ENCODE results near the gene SUPT6H. TPM values are rescaled to one million over a fixed set of nuclear protein-coding genes. Genes with fewer than 3 reads are reported as not detected.

SUPT6H gene
- total and polyA plus RNA-seq, 9 of the 15 experiments (the other 6 are each of a cell fraction or from before 2014, with no cell fraction given) = 1.7 to 77.7 (median 49.2) TPM

GRCh38 chr17:28710861-28711722 lies 49.1 kb downstream of the SUPT6H start (continued):
- TF ChIP-seq, protein P1, sequence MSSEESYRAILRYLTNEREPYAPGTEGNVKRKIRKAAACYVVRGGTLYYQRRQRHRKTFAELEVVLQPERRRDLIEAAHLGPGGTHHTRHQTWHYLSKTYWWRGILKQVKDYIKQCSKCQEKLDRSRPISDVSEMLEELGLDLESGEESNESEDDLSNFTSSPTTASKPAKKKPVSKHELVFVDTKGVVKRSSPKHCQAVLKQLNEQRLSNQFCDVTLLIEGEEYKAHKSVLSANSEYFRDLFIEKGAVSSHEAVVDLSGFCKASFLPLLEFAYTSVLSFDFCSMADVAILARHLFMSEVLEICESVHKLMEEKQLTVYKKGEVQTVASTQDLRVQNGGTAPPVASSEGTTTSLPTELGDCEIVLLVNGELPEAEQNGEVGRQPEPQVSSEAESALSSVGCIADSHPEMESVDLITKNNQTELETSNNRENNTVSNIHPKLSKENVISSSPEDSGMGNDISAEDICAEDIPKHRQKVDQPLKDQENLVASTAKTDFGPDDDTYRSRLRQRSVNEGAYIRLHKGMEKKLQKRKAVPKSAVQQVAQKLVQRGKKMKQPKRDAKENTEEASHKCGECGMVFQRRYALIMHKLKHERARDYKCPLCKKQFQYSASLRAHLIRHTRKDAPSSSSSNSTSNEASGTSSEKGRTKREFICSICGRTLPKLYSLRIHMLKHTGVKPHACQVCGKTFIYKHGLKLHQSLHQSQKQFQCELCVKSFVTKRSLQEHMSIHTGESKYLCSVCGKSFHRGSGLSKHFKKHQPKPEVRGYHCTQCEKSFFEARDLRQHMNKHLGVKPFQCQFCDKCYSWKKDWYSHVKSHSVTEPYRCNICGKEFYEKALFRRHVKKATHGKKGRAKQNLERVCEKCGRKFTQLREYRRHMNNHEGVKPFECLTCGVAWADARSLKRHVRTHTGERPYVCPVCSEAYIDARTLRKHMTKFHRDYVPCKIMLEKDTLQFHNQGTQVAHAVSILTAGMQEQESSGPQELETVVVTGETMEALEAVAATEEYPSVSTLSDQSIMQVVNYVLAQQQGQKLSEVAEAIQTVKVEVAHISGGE (CRISPR knock-in tag; IDR thresholded peaks at IDR 0.05) = no peak
- no peak for TF ChIP-seq ZFPM2 (CRISPR knock-in tag; IDR thresholded peaks at IDR 0.05)
- TF ChIP-seq ATF7 (IDR thresholded peaks at IDR 0.05) = peak; percentile 73; the same call in 1 of the 2 replicates
- TF ChIP-seq NCOA4 (IDR thresholded peaks at IDR 0.05; ENCODE audit: partially characterized antibody) = no peak
- TF ChIP-seq, protein P2, sequence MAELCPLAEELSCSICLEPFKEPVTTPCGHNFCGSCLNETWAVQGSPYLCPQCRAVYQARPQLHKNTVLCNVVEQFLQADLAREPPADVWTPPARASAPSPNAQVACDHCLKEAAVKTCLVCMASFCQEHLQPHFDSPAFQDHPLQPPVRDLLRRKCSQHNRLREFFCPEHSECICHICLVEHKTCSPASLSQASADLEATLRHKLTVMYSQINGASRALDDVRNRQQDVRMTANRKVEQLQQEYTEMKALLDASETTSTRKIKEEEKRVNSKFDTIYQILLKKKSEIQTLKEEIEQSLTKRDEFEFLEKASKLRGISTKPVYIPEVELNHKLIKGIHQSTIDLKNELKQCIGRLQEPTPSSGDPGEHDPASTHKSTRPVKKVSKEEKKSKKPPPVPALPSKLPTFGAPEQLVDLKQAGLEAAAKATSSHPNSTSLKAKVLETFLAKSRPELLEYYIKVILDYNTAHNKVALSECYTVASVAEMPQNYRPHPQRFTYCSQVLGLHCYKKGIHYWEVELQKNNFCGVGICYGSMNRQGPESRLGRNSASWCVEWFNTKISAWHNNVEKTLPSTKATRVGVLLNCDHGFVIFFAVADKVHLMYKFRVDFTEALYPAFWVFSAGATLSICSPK (IDR thresholded peaks at IDR 0.05; ENCODE audit: borderline replicate concordance) = no peak
- TF ChIP-seq, protein P3, sequence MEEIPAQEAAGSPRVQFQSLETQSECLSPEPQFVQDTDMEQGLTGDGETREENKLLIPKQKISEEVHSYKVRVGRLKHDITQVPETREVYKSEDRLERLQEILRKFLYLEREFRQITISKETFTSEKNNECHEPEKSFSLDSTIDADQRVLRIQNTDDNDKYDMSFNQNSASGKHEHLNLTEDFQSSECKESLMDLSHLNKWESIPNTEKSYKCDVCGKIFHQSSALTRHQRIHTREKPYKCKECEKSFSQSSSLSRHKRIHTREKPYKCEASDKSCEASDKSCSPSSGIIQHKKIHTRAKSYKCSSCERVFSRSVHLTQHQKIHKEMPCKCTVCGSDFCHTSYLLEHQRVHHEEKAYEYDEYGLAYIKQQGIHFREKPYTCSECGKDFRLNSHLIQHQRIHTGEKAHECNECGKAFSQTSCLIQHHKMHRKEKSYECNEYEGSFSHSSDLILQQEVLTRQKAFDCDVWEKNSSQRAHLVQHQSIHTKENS (CRISPR knock-in tag; IDR thresholded peaks at IDR 0.05) = no peak
- TF ChIP-seq NR2C2 (CRISPR knock-in tag; IDR thresholded peaks at IDR 0.05) = no peak
- no peak; the same call in 1 of the 2 replicates for TF ChIP-seq NR2C2 (tag; IDR thresholded peaks at IDR 0.05)
- no peak for TF ChIP-seq ZNF184 (CRISPR knock-in tag; IDR thresholded peaks at IDR 0.05)
- TF ChIP-seq, protein P4, sequence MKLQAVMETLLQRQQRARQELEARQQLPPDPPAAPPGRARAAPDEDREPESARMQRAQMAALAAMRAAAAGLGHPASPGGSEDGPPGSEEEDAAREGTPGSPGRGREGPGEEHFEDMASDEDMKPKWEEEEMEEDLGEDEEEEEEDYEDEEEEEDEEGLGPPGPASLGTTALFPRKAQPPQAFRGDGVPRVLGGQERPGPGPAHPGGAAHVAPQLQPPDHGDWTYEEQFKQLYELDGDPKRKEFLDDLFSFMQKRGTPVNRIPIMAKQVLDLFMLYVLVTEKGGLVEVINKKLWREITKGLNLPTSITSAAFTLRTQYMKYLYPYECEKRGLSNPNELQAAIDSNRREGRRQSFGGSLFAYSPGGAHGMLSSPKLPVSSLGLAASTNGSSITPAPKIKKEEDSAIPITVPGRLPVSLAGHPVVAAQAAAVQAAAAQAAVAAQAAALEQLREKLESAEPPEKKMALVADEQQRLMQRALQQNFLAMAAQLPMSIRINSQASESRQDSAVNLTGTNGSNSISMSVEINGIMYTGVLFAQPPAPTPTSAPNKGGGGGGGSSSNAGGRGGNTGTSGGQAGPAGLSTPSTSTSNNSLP (IDR thresholded peaks at IDR 0.05; ENCODE audit: borderline replicate concordance, low read depth, low read length) = no peak
- TF ChIP-seq SOX6 (IDR thresholded peaks at IDR 0.05) = no peak
- TF ChIP-seq ZNF347 (CRISPR knock-in tag; IDR thresholded peaks at IDR 0.05; ENCODE audit: low read depth) = no peak
- TF ChIP-seq HMG20A (CRISPR knock-in tag; conservative IDR thresholded peaks at IDR 0.05) = no peak
- TF ChIP-seq, protein P5, sequence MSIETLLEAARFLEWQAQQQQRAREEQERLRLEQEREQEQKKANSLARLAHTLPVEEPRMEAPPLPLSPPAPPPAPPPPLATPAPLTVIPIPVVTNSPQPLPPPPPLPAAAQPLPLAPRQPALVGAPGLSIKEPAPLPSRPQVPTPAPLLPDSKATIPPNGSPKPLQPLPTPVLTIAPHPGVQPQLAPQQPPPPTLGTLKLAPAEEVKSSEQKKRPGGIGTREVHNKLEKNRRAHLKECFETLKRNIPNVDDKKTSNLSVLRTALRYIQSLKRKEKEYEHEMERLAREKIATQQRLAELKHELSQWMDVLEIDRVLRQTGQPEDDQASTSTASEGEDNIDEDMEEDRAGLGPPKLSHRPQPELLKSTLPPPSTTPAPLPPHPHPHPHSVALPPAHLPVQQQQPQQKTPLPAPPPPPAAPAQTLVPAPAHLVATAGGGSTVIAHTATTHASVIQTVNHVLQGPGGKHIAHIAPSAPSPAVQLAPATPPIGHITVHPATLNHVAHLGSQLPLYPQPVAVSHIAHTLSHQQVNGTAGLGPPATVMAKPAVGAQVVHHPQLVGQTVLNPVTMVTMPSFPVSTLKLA (conservative IDR thresholded peaks at IDR 0.05) = peak; percentile 85 to 91
- TF ChIP-seq NFIC (IDR thresholded peaks at IDR 0.05) = peak; percentile 60
- TF ChIP-seq FOXK1 (CRISPR knock-in tag; IDR thresholded peaks at IDR 0.05; ENCODE audit: borderline replicate concordance) = peak; percentile 45; the same call in 1 of the 2 replicates
- 0 out of 2 replicates have a peak, but pooled peaks have one; percentile 23 for TF ChIP-seq ZNF583 (CRISPR knock-in tag; IDR thresholded peaks at IDR 0.05)

Measured in K562 (cell line).